Smooth muscle cell (in vitro differentiated cells): ENCODE data around the gene SAG. TPM values are rescaled to one million over a fixed set of nuclear protein-coding genes. Genes with fewer than 3 reads are reported as not detected.

Experiments
- DNase-seq: peaks from one replicate; lab custom pipeline; 2025; ENCODE audit not compliant: unreplicated experiment; lab: John Stamatoyannopoulos, UW
- H2AFZ ChIP-seq: fragments of 200-600 bp; sonication (generic); 2 replicates; pipeline ENCODE4 v1.6.0; 2016; ENCODE audit warnings: antibody characterized with exemption, low read depth, mild to moderate bottlenecking
- H3F3A ChIP-seq: fragments of 200-600 bp; sonication (generic); 2 replicates; pipeline ENCODE4 v1.6.0; 2017; ENCODE audit warnings: antibody characterized with exemption, low read depth
- H3K27ac ChIP-seq: fragments of 200-600 bp; sonication (generic); 2 replicates; pipeline ENCODE4 v1.5.1; 2016; ENCODE audit warnings: low read depth, mild to moderate bottlenecking
- H3K27me3 ChIP-seq: fragments of 200-600 bp; sonication (generic); 2 replicates; pipeline ENCODE4 v1.6.1; 2016; ENCODE audit warnings: low read depth, mild to moderate bottlenecking
- H3K36me3 ChIP-seq: fragments of 200-600 bp; sonication (generic); 2 replicates; pipeline ENCODE4 v1.5.1; 2016; ENCODE audit warnings: low read depth
- H3K4me1 ChIP-seq: fragments of 200-600 bp; sonication (generic); 2 replicates; pipeline ENCODE4 v1.5.1; 2016; ENCODE audit warnings: low read depth
- H3K4me2 ChIP-seq: fragments of 200-600 bp; sonication (generic); 2 replicates; pipeline ENCODE4 v1.6.0; 2016; ENCODE audit warnings: mild to moderate bottlenecking
- H3K4me3 ChIP-seq: fragments of 200-600 bp; sonication (generic); 2 replicates; pipeline ENCODE4 v1.5.1; 2016; ENCODE audit warnings: mild to moderate bottlenecking
- H3K79me2 ChIP-seq: fragments of 200-600 bp; sonication (generic); 2 replicates; pipeline ENCODE4 v1.6.0; 2016; ENCODE audit warnings: low read depth, mild to moderate bottlenecking
- H3K9ac ChIP-seq: fragments of 200-600 bp; sonication (generic); 2 replicates; pipeline ENCODE4 v1.6.0; 2016; ENCODE audit warnings: low read depth
- H3K9me3 ChIP-seq: fragments of 200-600 bp; sonication (generic); replicated peaks from 2 replicates; pipeline ENCODE4 v1.5.1; 2016; ENCODE audit warnings: low read depth
- H4K20me1 ChIP-seq: fragments of 200-600 bp; sonication (generic); 2 replicates; pipeline ENCODE4 v1.6.0; 2016; ENCODE audit warnings: low read depth
- WGBS: methylation state at CpG from one replicate; pipeline ENCODE4 v1.1.7; 2016; ENCODE audit warnings: low lambda C conversion rate; 5-methylcytosine and 5-hydroxymethylcytosine counted together
- polyA plus RNA-seq: library from polyadenylated mRNA; unstranded; fragments of >200 nt; fragmentation: Nextera tagmentation; extraction: Ambion mirVana; gene quantifications from 2 replicates; pipeline ENCODE4 v1.2.1, GENCODE V29; 2016
- total RNA-seq: library from RNA; depleted of rRNA; stranded (reverse); fragments of >200 nt; gene quantifications from 2 replicates; pipeline ENCODE4 v1.2.3, GENCODE V29; 2014
- TF ChIP-seq, protein P1 (sequence below): fragments of 200-600 bp; sonication (generic); IDR thresholded peaks from 2 replicates; pipeline ENCODE4 v1.5.1; 2017; ENCODE audit warnings: borderline replicate concordance, mild to moderate bottlenecking, antibody characterized with exemption; ENCODE audit not compliant: insufficient read depth, poor library complexity, severe bottlenecking

Gene SAG
- total and polyA plus RNA-seq, 2 experiments from 2014 or later = not detected

DNA sequence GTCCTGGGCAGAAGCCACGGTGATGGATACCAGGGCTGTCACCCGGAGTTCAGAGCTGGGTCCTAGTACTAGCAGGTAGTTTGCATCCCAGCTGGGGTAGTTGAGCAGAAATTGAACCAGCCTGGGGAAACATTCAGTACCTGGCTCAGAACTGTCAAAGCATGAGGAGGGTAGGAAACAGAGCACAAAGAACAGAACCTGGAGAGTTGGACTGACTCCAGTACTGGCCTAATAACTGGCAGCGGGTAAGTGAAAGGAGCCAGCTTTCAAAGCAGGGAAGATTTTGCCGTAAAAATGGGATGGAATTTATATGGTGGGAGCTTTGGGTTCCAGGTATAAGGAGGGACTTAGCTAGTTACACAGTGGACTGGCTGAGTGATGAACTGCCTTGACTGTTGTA lies 32.4 kb upstream of the SAG start:
- Histone ChIP-seq H3K4me1 (no peaks in the 10 kb centered on the region), H3F3A (no peaks in the 10 kb centered on the region), H3K4me3 (no peak overlapping the region), H2AFZ (no peak overlapping the region), H3K27ac (no peak overlapping the region), H3K9me3 (no peaks in the 10 kb centered on the region), H3K36me3 (peaks cover 55% of the 10 kb centered on the region), H3K79me2 (no peaks in the 10 kb centered on the region), H3K4me2 (no peak overlapping the region), H4K20me1 (peaks cover 5% of the 10 kb centered on the region), H3K9ac (no peak overlapping the region), H3K27me3 (no peaks in the 10 kb centered on the region)
- no peak for DNase-seq
- 100% methylated on average over 4 of the region's 4 CpGs for WGBS
- TF ChIP-seq, protein P1, sequence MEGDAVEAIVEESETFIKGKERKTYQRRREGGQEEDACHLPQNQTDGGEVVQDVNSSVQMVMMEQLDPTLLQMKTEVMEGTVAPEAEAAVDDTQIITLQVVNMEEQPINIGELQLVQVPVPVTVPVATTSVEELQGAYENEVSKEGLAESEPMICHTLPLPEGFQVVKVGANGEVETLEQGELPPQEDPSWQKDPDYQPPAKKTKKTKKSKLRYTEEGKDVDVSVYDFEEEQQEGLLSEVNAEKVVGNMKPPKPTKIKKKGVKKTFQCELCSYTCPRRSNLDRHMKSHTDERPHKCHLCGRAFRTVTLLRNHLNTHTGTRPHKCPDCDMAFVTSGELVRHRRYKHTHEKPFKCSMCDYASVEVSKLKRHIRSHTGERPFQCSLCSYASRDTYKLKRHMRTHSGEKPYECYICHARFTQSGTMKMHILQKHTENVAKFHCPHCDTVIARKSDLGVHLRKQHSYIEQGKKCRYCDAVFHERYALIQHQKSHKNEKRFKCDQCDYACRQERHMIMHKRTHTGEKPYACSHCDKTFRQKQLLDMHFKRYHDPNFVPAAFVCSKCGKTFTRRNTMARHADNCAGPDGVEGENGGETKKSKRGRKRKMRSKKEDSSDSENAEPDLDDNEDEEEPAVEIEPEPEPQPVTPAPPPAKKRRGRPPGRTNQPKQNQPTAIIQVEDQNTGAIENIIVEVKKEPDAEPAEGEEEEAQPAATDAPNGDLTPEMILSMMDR = no peak

DNA sequence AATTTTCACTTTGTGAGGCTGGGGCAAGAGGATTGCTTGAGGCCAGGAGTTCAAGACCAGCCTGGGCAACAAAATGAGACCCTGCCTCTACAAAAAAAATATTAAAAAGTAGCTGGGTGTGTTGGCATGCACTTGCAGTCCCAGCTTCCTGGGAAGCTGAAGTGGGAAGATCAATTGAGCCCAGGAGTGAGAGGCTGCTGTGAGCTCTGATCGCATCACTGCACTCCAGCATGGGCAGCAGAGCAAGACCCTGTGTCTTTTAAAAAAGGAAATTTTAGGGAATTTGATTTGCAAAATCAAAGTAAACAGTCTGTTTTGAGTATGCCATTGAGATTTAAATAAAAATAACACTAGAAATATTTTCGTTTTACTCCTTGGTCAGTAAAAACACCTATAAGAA lies 28.7 kb upstream of the SAG start:
- WGBS = 94% methylated on average over 2 of the region's 2 CpGs
- Histone ChIP-seq H3K27ac (no peak overlapping the region), H3K4me3 (no peak overlapping the region), H2AFZ (no peak overlapping the region), H3K27me3 (no peaks in the 10 kb centered on the region), H3K9ac (no peak overlapping the region), H4K20me1 (peaks cover 10% of the 10 kb centered on the region), H3K4me2 (no peak overlapping the region), H3K36me3 (peaks cover 47% of the 10 kb centered on the region), H3F3A (no peaks in the 10 kb centered on the region), H3K9me3 (no peaks in the 10 kb centered on the region), H3K79me2 (no peaks in the 10 kb centered on the region), H3K4me1 (no peaks in the 10 kb centered on the region)
- TF ChIP-seq, protein P1 = no peak
- DNase-seq = no peak

DNA sequence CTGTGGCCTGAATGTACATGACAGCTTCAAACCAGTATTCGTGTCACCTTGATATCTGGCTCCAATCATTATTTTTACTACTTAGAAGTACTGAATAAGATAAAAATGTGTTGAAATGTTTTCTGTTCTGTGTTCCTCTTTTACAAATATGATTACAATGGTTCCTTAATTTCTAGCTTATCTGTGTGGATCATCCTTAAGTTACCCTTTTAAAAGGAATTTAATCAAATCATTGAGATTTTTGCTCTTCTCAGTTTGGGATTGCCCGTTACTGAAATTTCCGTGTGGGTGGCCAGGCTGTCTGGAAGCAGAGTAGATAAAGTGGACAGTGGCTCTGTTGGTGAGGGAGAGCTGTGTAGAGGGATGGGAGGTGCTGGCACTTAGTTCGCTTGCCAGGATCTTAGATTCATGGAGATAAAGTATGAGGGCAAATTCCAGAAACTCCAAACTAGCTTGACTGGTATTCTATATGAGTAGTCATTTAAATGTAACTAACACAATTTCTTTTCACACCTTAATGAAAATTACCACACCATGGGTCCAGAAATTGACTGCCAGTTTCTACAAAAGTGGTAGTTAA lies 27.4 kb upstream of the SAG start:
- Histone ChIP-seq H4K20me1 (peaks cover 10% of the 10 kb centered on the region), H3K4me2 (no peak overlapping the region), H2AFZ (no peak overlapping the region), H3K9me3 (no peaks in the 10 kb centered on the region), H3K36me3 (peaks cover 37% of the 10 kb centered on the region), H3K9ac (no peak overlapping the region), H3K79me2 (no peaks in the 10 kb centered on the region), H3K4me1 (no peaks in the 10 kb centered on the region), H3K27me3 (no peaks in the 10 kb centered on the region), H3K27ac (no peak overlapping the region), H3F3A (no peaks in the 10 kb centered on the region), H3K4me3 (no peak overlapping the region)
- no peak for DNase-seq
- TF ChIP-seq, protein P1 = no peak
- WGBS = 48% methylated on average over 4 of the region's 4 CpGs

DNA sequence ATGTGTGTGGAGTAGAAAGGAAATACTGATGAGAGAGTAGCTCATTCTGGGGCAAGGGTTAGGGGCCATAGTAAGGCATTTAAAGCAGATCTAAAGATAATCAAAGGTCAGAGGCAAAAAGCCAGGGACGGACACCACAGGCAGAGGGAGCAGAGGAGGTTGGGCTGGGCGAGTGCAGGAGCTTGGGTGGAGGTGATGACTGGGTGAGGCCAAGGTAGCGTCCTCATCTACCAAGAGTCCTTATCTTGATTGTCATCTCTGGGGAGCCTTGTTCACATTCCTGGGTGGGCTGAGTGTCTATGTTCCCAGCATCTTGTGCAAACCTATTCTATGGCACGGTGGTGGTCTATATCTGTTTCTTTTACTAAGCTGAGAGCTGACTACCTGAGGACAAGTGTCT lies 26.1 kb upstream of the SAG start:
- H3K79me2 ChIP-seq = no peaks in the 10 kb centered on the region
- no peak overlapping the region for H3K27ac ChIP-seq
- no peak overlapping the region for H3K4me3 ChIP-seq
- H3F3A ChIP-seq = no peaks in the 10 kb centered on the region
- H3K4me1 ChIP-seq = no peaks in the 10 kb centered on the region
- no peaks in the 10 kb centered on the region for H3K9me3 ChIP-seq
- peaks cover 10% of the 10 kb centered on the region for H4K20me1 ChIP-seq
- no peak overlapping the region for H2AFZ ChIP-seq
- no peak overlapping the region for H3K4me2 ChIP-seq
- H3K36me3 ChIP-seq = peaks cover 37% of the 10 kb centered on the region
- WGBS = 94% methylated on average over 4 of the region's 4 CpGs
- DNase-seq = no peak
- no peaks in the 10 kb centered on the region for H3K27me3 ChIP-seq
- TF ChIP-seq, protein P1 = no peak
- H3K9ac ChIP-seq = no peak overlapping the region
